Adrenal gland (tissue), 12 donors: Measurements from ENCODE around the gene PAPOLA. TPM values are rescaled to one million over a fixed set of nuclear protein-coding genes. Genes with fewer than 3 reads are reported as not detected.

Experiments used
- DNase-seq, 7 donors: peaks; one replicate each; pipeline ENCODE4 v3.0.0-alpha.2; 2019 to 2020
- H3K27ac ChIP-seq, 5 donors: fragments of 200-600 bp; sonication (generic) in 4 of 5; 1 replicate in 3 of 5; 2 replicates in 2 of 5; pipeline versions ENCODE4 v1.5.1 to v1.8.0; 2016 to 2020; ENCODE audit warnings: mild to moderate bottlenecking in 1 of 5
- H3K27me3 ChIP-seq: fragments of 200-600 bp; 2 replicates; pipeline ENCODE4 v1.8.0; 2021
- H3K36me3 ChIP-seq, 2 donors: fragments of 200-600 bp; replicated peaks in 1 of 2; 1 replicate in 1 of 2; 2 replicates in 1 of 2; pipeline versions ENCODE4 v1.5.1 to v1.8.0; 2018 to 2022
- H3K4me1 ChIP-seq, 2 donors: fragments of 200-600 bp; replicated peaks in 1 of 2; 1 replicate in 1 of 2; 2 replicates in 1 of 2; pipeline versions ENCODE4 v1.5.1 to v1.8.0; 2018 to 2021
- H3K4me3 ChIP-seq, 4 donors: fragments of 200-600 bp; sonication (generic) in 3 of 4; one replicate each; pipeline ENCODE4 v1.5.1; 2016 to 2018
- H3K9me3 ChIP-seq, 3 donors: fragments of 200-600 bp; sonication (generic) in 1 of 3; replicated peaks in 1 of 3; 1 replicate in 2 of 3; 2 replicates in 1 of 3; pipeline versions ENCODE4 v1.5.1 to v1.8.0; 2016 to 2021
- CTCF ChIP-seq, 6 experiments: fragments of 450-650 bp in 4 of 6; fragments of 200-600 bp in 2 of 6; sonication (generic) in 1 of 6; IDR thresholded peaks; 1 replicate in 5 of 6; 2 replicates in 1 of 6; pipeline versions ENCODE4 v1.5.1 to v1.8.0; 2016 to 2021; ENCODE audit warnings: antibody characterized with exemption in 6 of 6, mild to moderate bottlenecking in 2 of 6, moderate library complexity in 1 of 6
- POLR2A ChIP-seq, 2 donors: fragments of 450-650 bp; IDR thresholded peaks; one replicate each; pipeline ENCODE4 v1.6.1; 2017; ENCODE audit warnings: antibody characterized with exemption in 2 of 2, mild to moderate bottlenecking in 2 of 2, moderate library complexity in 1 of 2
- WGBS, 4 donors: extraction: QIAGEN DNeasy Blood & Tissue Kit in 2 of 4; methylation state at CpG; one replicate each; pipeline versions ENCODE4 v1.1.5 to v1.1.7; 2013 to 2017; 5-methylcytosine and 5-hydroxymethylcytosine counted together
- intact Hi-C, 2 donors: fragments of 100-400 bp; cut with DNase I; formaldehyde crosslinking; loops; one replicate each; pipeline versions ENCODE4 v1.14.1 to v1.15.0; 2022 to 2023
- polyA plus RNA-seq, 3 donors: library from polyadenylated mRNA; stranded (reverse); fragments of 200-250 nt in 2 of 3; fragments of 350-450 nt in 1 of 3; fragmentation: Illumina TruSeq in 1 of 3; extraction: RNeasy Lipid Tissue Mini Kit (QIAGEN cat#74804) in 1 of 3; gene quantifications; one replicate each; pipeline ENCODE4 v1.2.3, GENCODE V29; 2013 to 2014
- total RNA-seq, 9 donors: library from RNA; depleted of rRNA in 4 of 9; stranded (reverse); fragments of >200 nt in 4 of 9; fragments of 120-200 nt in 1 of 9; fragmentation: NEBNext Ultra II Directional in 1 of 9; extraction: Animal tissue kit (Norgen Biotek cat#: 25700) in 1 of 9; gene quantifications; one replicate each; pipeline versions ENCODE4 v1.1.0 to v1.2.4, GENCODE V29; 2013 to 2023
- donor health status: healthy with polysubstance abuse.
- donor health status: Bipolar disorder and iron deficiency.
- donor health status: DM: yes; HTN: yes; CAD: no.
- donor health status: DM: no; HTN: no; CAD: no.
- donor health status: DM: no; HTN: no; CAD: no.
- donor health status: DM: yes; HTN: yes; CAD: no.

The PAPOLA gene
- total and polyA plus RNA-seq, 12 donors = 63.3 to 205 (median 156) TPM

DNA sequence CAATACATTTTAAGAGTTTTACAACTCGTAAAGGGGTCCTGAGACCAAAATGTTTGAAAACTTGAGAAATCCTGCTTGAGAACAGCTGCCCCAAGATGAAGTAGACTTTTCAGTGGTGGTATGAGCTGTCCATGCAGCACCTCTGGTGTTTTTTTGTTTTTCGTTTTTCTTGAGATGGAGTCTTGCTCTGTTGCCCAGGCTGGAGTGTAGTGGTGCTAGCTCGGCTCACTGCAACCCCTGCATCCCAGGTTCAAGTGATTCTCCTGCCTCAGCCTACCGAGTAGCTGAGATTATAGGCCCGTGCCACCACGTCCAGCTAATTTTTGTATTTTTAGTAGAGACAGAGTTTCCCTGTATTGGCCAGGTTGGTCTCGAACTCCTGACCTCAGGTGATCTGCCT, 5.5 kb downstream of the PAPOLA start:
- no peak for TF ChIP-seq CTCF (IDR thresholded peaks at IDR 0.05)
- no peak for TF ChIP-seq POLR2A (IDR thresholded peaks at IDR 0.05)
- Histone ChIP-seq H3K9me3 (no peaks in the 10 kb centered on the region), H3K36me3 (no peaks in the 10 kb centered on the region), H3K27ac (no peak overlapping the region), H3K27me3 (no peaks in the 10 kb centered on the region), H3K4me3 (no peak overlapping the region), H3K4me1 (peaks cover 31 to 84% of the 10 kb centered on the region in 2 donors)
- no peak for DNase-seq
- intact Hi-C loops = no loop called here
- WGBS, 4 donors = 87 to 97% (median 94%) methylated on average over 7 of the region's 7 CpGs

DNA sequence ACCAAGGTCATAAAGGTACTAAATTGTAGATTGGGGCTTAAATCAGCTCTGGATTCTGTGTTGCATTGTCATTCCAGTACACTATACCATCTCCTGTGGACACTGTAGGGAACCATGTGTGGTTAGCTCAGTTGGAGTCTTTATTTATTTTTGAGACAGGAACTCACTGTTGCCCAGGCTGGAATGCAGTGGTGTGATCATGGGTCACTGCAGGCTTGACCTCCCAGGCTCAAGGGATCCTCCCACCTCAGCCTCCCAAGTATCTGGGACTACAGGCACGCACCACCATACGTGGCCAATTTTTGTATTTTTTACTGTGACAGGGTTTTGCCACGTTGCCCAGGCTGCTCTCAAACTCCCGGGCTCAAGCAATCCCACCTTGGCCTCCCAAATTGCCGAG, 6.7 kb downstream of the PAPOLA start:
- Histone ChIP-seq H3K27ac (no peak overlapping the region), H3K4me3 (no peak overlapping the region), H3K9me3 (no peaks in the 10 kb centered on the region), H3K36me3 (no peaks in the 10 kb centered on the region), H3K4me1 (peaks cover 27 to 88% of the 10 kb centered on the region in 2 donors), H3K27me3 (no peaks in the 10 kb centered on the region)
- TF ChIP-seq POLR2A (IDR thresholded peaks at IDR 0.05) (no peak), CTCF (IDR thresholded peaks at IDR 0.05) (no peak)
- intact Hi-C loops = no loop called here
- 84 to 94% (median 88%) methylated on average over 5 of the region's 5 CpGs for WGBS, 4 donors
- no peak for DNase-seq

DNA sequence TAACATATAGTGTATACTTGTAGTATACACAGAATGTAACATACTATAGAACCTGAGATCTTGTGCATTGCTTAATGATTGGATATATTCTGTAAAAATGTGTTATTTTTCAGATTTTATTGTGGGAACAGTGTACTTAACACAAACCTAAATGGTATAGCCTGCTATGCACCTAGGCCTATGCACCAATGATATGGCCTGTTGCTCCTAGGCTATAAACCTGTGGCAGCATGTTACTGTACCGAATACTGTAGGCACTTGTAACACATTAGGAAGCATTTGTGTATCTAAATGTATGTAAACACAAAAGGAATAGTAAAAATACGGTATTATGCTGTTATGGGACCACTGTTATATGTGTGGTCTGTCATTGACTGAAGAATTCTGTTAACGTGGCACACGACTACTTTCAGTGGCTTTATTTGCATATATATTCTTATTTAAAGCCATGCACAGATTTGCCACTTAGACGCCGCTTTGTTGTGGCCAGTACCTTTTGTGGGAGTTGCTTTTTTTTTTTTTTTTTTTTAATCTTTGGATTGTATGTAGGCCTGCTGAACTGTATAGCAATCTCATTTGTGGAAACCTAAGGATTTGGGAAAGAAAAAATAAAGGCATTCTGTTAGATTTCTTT, 7.4 kb downstream of the PAPOLA start:
- Histone ChIP-seq H3K36me3 (no peaks in the 10 kb centered on the region), H3K27ac (no peak overlapping the region), H3K27me3 (no peaks in the 10 kb centered on the region), H3K4me1 (peaks cover 21 to 88% of the 10 kb centered on the region in 2 donors), H3K4me3 (no peak overlapping the region), H3K9me3 (no peaks in the 10 kb centered on the region)
- 92 to 96% (median 93%) methylated on average over 6 of the region's 6 CpGs for WGBS, 4 donors
- intact Hi-C loops = no loop called here
- no peak for DNase-seq
- no peak for TF ChIP-seq POLR2A (IDR thresholded peaks at IDR 0.05)
- TF ChIP-seq CTCF (IDR thresholded peaks at IDR 0.05) = no peak

- Histone ChIP-seq H3K4me1 (peaks cover 15 to 89% of the 10 kb centered on the region in 2 donors), H3K27ac (no peak overlapping the region), H3K36me3 (no peaks in the 10 kb centered on the region), H3K9me3 (no peaks in the 10 kb centered on the region), H3K4me3 (no peak overlapping the region), H3K27me3 (no peaks in the 10 kb centered on the region)
- intact Hi-C loops = no loop called here
- DNase-seq = no peak
- TF ChIP-seq POLR2A (IDR thresholded peaks at IDR 0.05) (no peak), CTCF (IDR thresholded peaks at IDR 0.05) (no peak)
- WGBS, 4 donors = 71 to 87% (median 82%) methylated on average over 7 of the region's 7 CpGs
Observed at GRCh38 chr14:96511146-96511545, 9.0 kb downstream of the PAPOLA start.
